GM21737 (cell line): ENCODE measurements around the gene SPSB1.
"Not testable (repeated sequence)": the region's sequence is repeated elsewhere in the genome, so short reads cannot be mapped to it uniquely, and the experiment has no call there.

Source experiments
- ATAC-seq: cut with Tn5 transposase; IDR thresholded peaks from one replicate; pipeline ENCODE4 v1.9.1; 2021; ENCODE audit warnings: mild to moderate bottlenecking, moderate library complexity; ENCODE audit not compliant: unreplicated experiment

Gene SPSB1

DNA sequence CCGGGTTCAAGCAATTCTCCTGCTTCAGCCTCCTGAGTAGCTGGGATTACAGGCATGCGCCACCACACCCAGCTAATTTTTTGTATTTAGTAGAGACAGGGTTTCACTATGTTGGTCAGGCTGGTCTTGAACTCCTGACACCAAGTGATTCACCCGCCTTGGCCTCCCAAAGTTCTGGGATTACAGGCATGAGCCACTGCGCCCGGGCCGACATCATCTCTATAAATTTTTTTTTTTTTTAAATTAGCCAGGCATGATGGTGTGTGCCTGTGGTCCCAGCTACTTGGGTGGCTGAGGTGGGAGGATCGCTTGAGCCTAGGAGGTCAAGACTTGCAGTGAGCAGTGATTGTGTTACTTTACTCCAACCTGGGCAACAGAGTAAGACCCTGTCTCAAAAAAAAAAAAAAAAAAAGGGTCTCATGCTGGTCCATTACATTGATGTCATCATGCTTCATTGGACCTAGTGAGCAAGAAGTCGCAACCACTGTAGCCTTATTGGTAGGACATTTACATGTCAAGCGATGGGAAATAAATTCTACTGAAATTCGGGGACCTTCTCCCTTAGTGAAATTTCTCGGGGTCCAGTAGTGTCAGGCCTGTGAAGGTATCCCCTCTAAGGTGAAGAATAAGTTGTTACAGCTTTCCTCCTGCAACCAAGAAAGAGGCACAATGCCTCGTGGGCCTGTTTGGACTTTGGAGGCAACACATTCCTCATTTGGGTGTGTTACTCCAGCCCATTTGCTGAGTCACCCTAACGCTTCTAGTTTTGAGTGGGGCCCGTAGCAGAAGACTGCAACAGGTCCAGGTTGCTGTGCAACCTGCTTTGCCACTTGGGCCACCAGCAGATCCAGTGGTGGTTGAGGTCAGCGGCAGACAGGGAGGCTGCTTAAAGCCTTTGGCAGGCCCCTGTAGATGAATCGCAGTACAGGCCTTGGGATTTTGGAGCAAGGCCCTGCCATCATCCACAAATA lies 7.2 kb downstream of the SPSB1 start:
- ATAC-seq: not testable (repeated sequence)

DNA sequence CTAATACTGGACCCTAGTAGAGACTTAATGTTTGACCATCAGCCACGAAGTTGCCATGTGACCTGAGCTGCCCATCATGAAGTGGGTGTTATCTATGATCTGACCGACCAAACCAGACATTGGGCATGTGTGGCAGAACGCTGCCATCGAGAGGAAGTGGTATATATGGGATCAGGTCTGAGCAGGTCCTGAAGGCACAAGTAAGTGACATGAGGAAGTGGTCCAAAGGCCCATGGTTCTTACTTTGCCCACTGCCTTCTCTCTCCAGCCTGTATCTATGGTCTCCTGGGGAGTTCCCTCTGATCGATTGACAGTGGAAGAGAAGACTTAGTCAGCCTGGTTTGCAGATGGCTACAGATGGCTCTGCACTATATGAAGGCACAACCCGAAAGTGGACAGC lies 7.9 kb downstream of the SPSB1 start:
- ATAC-seq: no peak

GRCh38 chr1:9302745-9303524 lies 10.2 kb downstream of the SPSB1 start:
- ATAC-seq: no peak

DNA sequence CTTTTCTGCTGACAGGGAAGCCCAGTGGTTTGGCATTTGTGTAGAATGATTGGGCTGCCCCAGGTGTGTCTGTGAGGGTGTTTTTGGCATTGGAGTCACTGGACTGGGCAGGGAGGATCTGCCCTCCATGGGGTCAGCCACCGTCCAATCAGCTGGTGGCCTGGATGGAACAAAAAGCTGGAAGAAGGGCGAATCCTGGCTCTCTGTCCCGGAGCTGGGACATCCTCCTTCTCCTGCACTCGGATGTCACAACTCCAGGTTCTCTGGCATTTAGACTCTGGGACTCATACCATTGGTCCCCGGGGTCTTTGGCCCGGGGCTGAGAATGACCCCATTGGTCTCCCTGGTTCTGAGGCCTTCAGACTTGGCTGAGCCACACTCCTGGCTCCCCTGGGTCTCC lies 11.2 kb downstream of the SPSB1 start:
- no peak for ATAC-seq

DNA sequence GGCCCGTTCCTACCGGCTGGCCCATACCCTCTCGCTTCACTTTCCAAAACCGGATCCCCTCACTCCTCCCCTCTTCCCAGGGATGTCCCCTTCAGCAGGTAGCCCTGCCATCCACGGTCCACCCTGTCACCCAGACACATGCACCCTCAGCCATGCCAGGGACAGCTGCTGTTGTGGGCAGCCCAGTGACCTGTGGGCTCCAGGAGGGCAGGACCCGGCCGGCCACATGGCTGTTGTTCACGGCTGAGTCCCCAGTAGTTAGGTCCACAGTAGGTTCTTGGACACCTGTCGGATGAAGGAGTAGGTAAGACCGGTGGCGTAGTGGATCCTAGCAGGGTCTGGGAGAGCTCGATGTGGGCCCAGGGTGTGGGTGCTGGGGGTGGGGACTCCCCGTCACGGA lies 12.5 kb downstream of the SPSB1 start:
- no peak for ATAC-seq

GRCh38 chr1:9306006-9306405 lies 13.3 kb downstream of the SPSB1 start:
- ATAC-seq: no peak

DNA sequence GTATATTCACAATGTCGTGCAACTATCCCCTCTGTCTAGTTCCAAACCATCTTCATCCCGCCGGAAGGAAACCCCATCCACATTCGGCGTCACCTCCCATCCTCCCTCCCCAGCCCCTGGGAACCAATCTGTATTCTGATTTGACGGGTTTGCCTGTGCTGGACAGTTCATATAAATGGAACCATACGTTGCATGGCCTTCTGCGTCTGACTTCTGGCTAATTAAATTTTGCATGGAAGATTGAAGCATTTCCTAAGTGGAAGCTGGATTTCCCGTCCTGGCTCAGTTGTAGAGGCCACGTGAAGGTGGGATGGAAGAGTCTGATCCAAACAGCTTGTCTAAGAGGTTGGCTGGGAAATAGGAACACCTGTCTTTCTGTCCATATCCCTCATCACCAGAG lies 14.6 kb downstream of the SPSB1 start:
- ATAC-seq: no peak

DNA sequence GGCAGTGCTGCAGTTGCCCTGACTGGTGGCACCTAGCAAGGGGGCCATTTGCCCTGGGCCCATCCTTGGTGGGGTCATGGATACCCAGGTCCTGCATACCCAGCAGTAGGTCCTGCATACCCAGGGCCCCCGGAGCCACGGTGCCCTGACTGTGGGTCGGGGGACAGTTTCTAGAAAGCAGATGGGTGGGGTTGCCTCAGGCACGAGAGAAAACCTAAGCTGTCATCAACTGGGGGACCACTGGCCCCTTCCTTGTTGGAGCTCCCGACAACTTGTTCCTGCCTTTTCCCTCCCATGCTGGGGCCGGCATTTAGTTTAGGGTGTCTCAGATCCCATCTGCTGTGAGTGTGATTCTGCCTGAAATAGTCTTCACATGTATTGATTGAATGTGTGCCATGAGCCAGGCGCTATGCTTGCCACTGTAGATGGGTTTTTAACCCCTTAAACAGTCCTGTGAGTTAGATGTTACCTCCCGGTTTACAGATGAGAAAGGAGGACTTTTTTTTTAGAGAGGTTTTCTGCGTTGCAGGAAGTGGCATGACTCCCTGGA lies 15.6 kb downstream of the SPSB1 start:
- ATAC-seq: no peak

DNA sequence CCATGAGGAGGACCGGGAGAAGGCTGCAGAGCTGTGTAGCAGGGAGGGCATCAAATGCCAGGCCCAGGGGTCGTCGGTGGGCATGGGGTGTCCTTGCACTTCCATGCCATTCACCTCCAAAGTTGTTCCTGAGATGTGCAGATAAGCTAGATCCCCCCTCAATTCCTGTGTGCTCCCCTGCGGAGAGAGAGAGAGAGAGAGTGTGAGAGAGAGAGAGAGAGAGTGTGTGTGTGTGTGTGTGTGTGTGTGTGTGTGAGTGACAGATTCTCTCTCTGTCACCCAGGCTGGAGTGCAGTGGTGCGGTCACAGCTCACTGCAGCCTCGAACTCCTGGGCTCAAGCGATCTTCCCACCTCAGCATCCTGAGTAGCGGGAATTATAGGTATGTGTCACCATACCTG lies 16.4 kb downstream of the SPSB1 start:
- ATAC-seq: no peak

GRCh38 chr1:9309991-9310390 lies 17.3 kb downstream of the SPSB1 start:
- no peak for ATAC-seq

DNA sequence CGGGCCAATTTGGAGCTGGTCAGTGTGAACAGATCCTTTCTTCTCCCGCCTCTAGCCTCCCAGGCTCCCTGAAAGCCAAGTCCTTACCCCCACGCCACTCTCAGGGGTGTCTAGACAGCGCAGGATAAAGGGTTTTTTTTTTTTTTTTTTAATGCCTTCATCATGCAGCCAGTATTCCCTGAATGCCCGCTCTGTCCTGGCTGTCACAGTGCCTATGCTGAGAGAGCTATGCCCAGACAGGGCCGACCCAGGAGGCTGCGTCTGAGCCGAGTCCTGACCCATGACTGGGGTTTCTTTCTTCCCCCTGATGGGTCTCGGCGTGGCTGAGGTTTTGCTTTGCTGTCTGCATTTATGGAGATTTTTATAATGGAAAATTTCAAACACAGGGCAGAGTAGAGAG lies 18.3 kb downstream of the SPSB1 start:
- ATAC-seq: no peak

- no peak for ATAC-seq
Measured at GRCh38 chr1:9311479-9311878, 18.8 kb downstream of the SPSB1 start.

DNA sequence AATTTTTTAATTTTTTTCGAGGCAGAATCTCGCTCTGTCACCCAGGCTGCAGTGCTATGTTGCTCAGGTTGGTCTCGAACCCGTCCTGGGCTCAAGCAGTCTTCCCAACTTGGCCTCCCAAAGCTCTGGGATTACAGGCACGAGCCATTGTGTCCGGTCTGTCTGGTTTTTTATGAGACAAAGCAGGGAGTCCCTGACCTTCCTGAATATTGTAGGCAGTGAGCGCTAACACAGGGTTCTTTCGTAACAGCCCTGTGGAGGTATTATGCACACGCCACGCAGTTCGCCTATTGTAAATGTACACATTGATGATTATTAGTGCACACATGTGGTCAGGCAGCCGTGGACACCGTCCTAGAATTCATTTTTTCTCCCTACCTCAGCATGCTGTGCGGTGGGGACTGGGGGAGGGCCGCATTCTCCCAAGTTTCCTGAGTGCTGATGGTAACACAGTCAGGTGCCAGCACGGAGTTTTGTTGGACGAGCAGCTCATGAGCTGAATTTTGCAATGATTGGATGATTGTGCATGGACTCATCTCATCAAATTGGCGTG lies 19.6 kb downstream of the SPSB1 start:
- ATAC-seq: no peak

DNA sequence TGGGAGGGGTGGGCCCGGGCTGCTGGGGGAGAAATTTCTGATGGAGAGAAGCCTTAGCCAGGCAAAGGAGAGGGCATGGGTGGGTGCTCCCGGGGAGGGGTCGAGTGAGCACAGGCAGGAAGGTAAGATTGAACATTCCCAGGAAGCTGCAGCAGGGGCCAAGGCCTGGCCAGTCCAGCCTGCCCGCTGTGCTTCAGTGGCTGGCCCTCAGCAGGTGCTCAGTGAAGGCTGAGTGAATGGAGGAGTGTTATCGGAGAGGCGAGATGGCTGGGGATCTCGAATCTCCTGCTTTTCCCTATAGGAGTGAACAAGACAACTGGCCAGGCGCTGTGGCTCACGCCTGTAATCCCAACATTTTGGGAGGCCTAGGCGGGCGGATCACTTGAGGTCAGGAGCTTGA lies 20.9 kb downstream of the SPSB1 start:
- ATAC-seq: no peak

GRCh38 chr1:9314111-9314510 lies 21.4 kb downstream of the SPSB1 start:
- no peak for ATAC-seq

DNA sequence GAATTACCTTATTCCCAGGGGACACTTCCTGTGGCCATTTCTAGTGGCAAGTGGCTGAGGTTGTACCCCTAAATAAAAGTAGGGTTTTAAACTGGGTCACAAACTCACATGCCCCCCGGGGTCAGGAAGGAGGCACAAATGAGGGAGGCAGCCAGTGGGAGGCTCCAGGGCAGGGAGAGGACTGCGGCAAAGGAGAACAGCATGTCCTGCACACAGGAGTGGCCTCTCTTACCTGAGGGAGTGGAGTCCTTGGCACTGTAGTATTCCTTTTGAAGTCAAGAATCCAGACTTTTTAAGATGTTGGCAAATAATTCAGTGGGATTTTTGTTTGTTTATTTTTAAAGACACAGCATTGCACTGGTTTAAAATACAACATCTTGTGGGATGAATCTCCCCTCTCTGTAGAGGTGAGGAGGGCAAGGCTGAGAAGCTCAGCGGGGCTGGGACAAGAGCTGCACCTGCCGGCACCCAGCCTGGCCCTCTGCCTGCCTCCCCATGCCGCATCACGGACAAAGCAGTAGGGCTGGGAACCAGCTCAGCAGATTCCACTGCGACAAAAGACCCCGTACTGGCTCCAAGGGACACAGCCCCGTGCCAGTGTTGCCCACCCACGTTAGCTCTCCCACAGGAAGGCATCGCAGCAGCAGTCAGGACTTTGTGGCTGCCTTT lies 22.2 kb downstream of the SPSB1 start:
- ATAC-seq: no peak

GRCh38 chr1:9315411-9316079 lies 22.9 kb downstream of the SPSB1 start:
- ATAC-seq: no peak

DNA sequence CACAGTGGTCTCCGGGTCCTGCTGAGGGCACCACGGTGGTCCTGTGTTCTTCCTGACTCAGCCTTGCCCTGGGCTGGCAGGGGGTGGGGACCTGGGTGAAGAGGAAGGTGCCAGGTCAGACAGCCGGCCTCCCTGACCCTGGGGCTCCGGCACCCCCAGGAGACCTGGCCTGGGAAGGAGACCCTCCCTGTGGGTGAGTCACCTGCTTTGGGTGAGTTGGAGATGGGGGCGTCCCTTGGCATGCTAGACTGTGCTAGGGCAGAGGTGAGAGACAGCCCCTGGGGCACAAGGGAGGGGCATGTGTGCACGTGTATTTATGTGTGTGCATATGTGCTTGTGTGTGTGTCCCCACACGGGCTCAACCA lies 23.4 kb downstream of the SPSB1 start:
- ATAC-seq: no peak

DNA sequence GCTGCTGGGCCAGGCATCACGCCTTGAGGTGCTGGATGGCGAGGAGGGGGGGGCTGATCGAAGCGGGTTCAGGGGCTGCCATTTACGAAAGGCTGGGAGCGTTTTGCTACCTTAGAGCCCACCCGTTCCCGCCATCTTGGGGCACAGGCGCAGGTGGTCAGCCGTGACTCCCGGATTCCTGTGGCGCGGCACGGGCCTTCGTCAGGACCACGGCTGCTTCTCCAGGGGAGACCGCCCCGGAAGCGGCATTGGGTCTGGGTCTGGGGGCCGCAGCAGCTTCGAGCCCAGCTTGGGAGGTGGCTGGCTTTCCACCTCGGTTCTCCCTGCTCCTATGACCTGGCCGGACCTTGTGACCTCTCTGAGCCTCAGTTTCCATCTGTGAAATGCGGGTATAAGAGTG lies 23.8 kb downstream of the SPSB1 start:
- ATAC-seq: no peak

- no peak for ATAC-seq
Measured at GRCh38 chr1:9317072-9317471, 24.4 kb downstream of the SPSB1 start.
